H9 (cell line): ENCODE measurements around the gene PGM2L1. TPM values are rescaled to one million over a fixed set of nuclear protein-coding genes. Genes with fewer than 3 reads are reported as not detected.

Experiments
- DNase-seq: peaks from one replicate; pipeline ENCODE4 v3.0.0-alpha.2; 2017
- H2AFZ ChIP-seq: one replicate; pipeline ENCODE4 v1.6.1; 2013; ENCODE audit warnings: mild to moderate bottlenecking, low read length, control low read depth, moderate library complexity
- H2AK5ac ChIP-seq: 2 replicates; pipeline ENCODE4 v1.6.1; 2013; ENCODE audit warnings: low read length, control low read depth, mixed read lengths; ENCODE audit not compliant: insufficient read length
- H2BK120ac ChIP-seq: one replicate; pipeline ENCODE4 v1.6.1; 2013; ENCODE audit warnings: low read depth, mild to moderate bottlenecking, low read length, control low read depth, inconsistent platforms; ENCODE audit not compliant: poor library complexity, severe bottlenecking
- H2BK12ac ChIP-seq: 2 replicates; pipeline ENCODE4 v1.6.1; 2013; ENCODE audit warnings: low read length, control low read depth, mixed read lengths, low read depth; ENCODE audit not compliant: insufficient read length
- H2BK15ac ChIP-seq: 2 replicates; pipeline ENCODE4 v1.6.1; 2013; ENCODE audit warnings: low read depth, low read length, control low read depth
- H2BK20ac ChIP-seq: one replicate; pipeline ENCODE4 v1.6.1; 2013; ENCODE audit warnings: low read depth, mild to moderate bottlenecking, low read length, control low read depth, inconsistent platforms; ENCODE audit not compliant: poor library complexity, severe bottlenecking
- H2BK5ac ChIP-seq: 2 replicates; pipeline ENCODE4 v1.6.1; 2013; ENCODE audit warnings: low read length, control low read depth, mixed read lengths; ENCODE audit not compliant: insufficient read length
- H3K14ac ChIP-seq: 2 replicates; pipeline ENCODE4 v1.6.1; 2013; ENCODE audit warnings: low read length, control low read depth; ENCODE audit not compliant: insufficient read depth
- H3K18ac ChIP-seq: 2 replicates; pipeline ENCODE4 v1.6.1; 2013; ENCODE audit warnings: low read depth, mild to moderate bottlenecking, mixed read lengths, low read length, control low read depth; ENCODE audit not compliant: insufficient read length
- H3K23ac ChIP-seq: 2 replicates; pipeline ENCODE4 v1.6.1; 2013; ENCODE audit warnings: low read length, control low read depth, mixed read lengths, low read depth; ENCODE audit not compliant: insufficient read length
- H3K23me2 ChIP-seq: 2 replicates; pipeline ENCODE4 v1.6.1; 2013; ENCODE audit warnings: low read depth, mild to moderate bottlenecking, mixed read lengths, low read length, control low read depth; ENCODE audit not compliant: insufficient read length, poor library complexity, severe bottlenecking
- H3K27ac ChIP-seq: 2 replicates; pipeline ENCODE4 v1.5.1; 2013; ENCODE audit warnings: low read length, control low read depth, mixed read lengths, low read depth; ENCODE audit not compliant: insufficient read length
- H3K27me3 ChIP-seq: 2 replicates; pipeline ENCODE4 v1.6.1; 2013; ENCODE audit warnings: low read length, control low read depth, inconsistent platforms; ENCODE audit not compliant: insufficient read depth
- H3K4ac ChIP-seq: 2 replicates; pipeline ENCODE4 v1.6.1; 2013; ENCODE audit warnings: low read depth, mild to moderate bottlenecking, control low read depth, inconsistent platforms, low read length, moderate library complexity
- H3K4me1 ChIP-seq: 2 replicates; pipeline ENCODE4 v1.6.1; 2013; ENCODE audit warnings: low read length, control low read depth, inconsistent platforms; ENCODE audit not compliant: insufficient read depth
- H3K4me2 ChIP-seq: 2 replicates; pipeline ENCODE4 v1.6.1; 2013; ENCODE audit warnings: low read length, control low read depth, mixed read lengths; ENCODE audit not compliant: insufficient read length, insufficient read depth
- H3K56ac ChIP-seq: 2 replicates; pipeline ENCODE4 v1.6.1; 2013; ENCODE audit warnings: low read depth, mild to moderate bottlenecking, mixed read lengths, low read length, control low read depth; ENCODE audit not compliant: insufficient read length
- H3K79me1 ChIP-seq: 2 replicates; pipeline ENCODE4 v1.6.1; 2013; ENCODE audit warnings: low read depth, mild to moderate bottlenecking, moderate library complexity, low read length, control low read depth, inconsistent platforms; ENCODE audit not compliant: insufficient read depth, poor library complexity, severe bottlenecking
- H3K79me2 ChIP-seq: 2 replicates; pipeline ENCODE4 v1.6.1; 2013; ENCODE audit warnings: low read length, control low read depth, inconsistent platforms; ENCODE audit not compliant: insufficient read depth
- H3K9ac ChIP-seq: 2 replicates; pipeline ENCODE4 v1.6.1; 2013; ENCODE audit warnings: low read length, control low read depth, mixed read lengths; ENCODE audit not compliant: insufficient read length; ENCODE audit errors: extremely low read depth
- H3K9me3 ChIP-seq: one replicate; pipeline ENCODE4 v1.6.1; 2013; ENCODE audit warnings: low read depth, low read length, inconsistent platforms; ENCODE audit not compliant: control insufficient read depth
- H3T11ph ChIP-seq: one replicate; pipeline ENCODE4 v1.6.1; 2013; ENCODE audit warnings: mild to moderate bottlenecking, low read length, control low read depth, inconsistent platforms
- H4K20me1 ChIP-seq: one replicate; pipeline ENCODE4 v1.6.1; 2013; ENCODE audit not compliant: control insufficient read depth, insufficient read length, insufficient read depth
- H4K5ac ChIP-seq: 2 replicates; pipeline ENCODE4 v1.6.1; 2013; ENCODE audit warnings: low read depth, mild to moderate bottlenecking, mixed read lengths, low read length, control low read depth; ENCODE audit not compliant: insufficient read length
- H4K8ac ChIP-seq: replicated peaks from 2 replicates; pipeline ENCODE4 v1.6.1; 2013; ENCODE audit warnings: low read length, control low read depth, mixed read lengths, low read depth; ENCODE audit not compliant: insufficient read length
- H4K91ac ChIP-seq: 2 replicates; pipeline ENCODE4 v1.6.1; 2013; ENCODE audit warnings: low read depth, mild to moderate bottlenecking, moderate library complexity, mixed read lengths, low read length, control low read depth; ENCODE audit not compliant: insufficient read length
- H3K27ac Mint-ChIP-seq, 3 experiments: 2 replicates in 2 of 3; 3 replicates in 1 of 3; pipeline ENCODE4 v1.8.0; 2020 to 2021; ENCODE audit warnings: mixed read lengths in 3 of 3, mild to moderate bottlenecking in 1 of 3, moderate library complexity in 1 of 3
- H3K27me3 Mint-ChIP-seq: 2 replicates; pipeline ENCODE4 v1.8.0; 2021; ENCODE audit warnings: low read depth, mild to moderate bottlenecking, moderate library complexity, mixed read lengths
- H3K36me3 Mint-ChIP-seq, 3 experiments: 2 replicates in 2 of 3; 3 replicates in 1 of 3; pipeline ENCODE4 v1.8.0; 2020 to 2021; ENCODE audit warnings: low read depth in 3 of 3, mixed read lengths in 3 of 3; ENCODE audit not compliant: insufficient read depth in 1 of 3
- H3K4me1 Mint-ChIP-seq, 2 experiments: 2 replicates each; pipeline ENCODE4 v1.8.0; 2020; ENCODE audit warnings: mixed read lengths in 2 of 2
- H3K4me3 Mint-ChIP-seq, 2 experiments: 2 replicates in 1 of 2; 3 replicates in 1 of 2; pipeline ENCODE4 v1.8.0; 2020 to 2021; ENCODE audit warnings: mild to moderate bottlenecking in 2 of 2, mixed read lengths in 2 of 2, moderate library complexity in 1 of 2
- H3K9me3 Mint-ChIP-seq, 2 experiments: 2 replicates in 1 of 2; 3 replicates in 1 of 2; pipeline ENCODE4 v1.8.0; 2020; ENCODE audit warnings: mild to moderate bottlenecking in 2 of 2, mixed read lengths in 2 of 2, moderate library complexity in 1 of 2
- CTCF ChIP-seq: fragments of 200-600 bp; sonication (generic); conservative IDR thresholded peaks from 3 replicates; pipeline ENCODE4 v1.8.0; 2021; ENCODE audit warnings: antibody characterized with exemption, mild to moderate bottlenecking
- WGBS: extraction: QIAGEN DNeasy Blood & Tissue Kit; methylation state at CpG from one replicate; pipeline ENCODE4 v1.1.7; 2013; ENCODE audit warnings: missing lambda C conversion rate, low lambda C conversion rate, mixed read lengths; ENCODE audit not compliant: insufficient read length; ENCODE audit errors: extremely low coverage; 5-methylcytosine and 5-hydroxymethylcytosine counted together
- total RNA-seq: library from RNA; stranded (reverse); gene quantifications from 2 replicates; pipeline ENCODE4 v1.2.1, GENCODE V29; 2021

The PGM2L1 gene
- total RNA-seq, 1 experiment from 2014 or later: 16.9 TPM

DNA sequence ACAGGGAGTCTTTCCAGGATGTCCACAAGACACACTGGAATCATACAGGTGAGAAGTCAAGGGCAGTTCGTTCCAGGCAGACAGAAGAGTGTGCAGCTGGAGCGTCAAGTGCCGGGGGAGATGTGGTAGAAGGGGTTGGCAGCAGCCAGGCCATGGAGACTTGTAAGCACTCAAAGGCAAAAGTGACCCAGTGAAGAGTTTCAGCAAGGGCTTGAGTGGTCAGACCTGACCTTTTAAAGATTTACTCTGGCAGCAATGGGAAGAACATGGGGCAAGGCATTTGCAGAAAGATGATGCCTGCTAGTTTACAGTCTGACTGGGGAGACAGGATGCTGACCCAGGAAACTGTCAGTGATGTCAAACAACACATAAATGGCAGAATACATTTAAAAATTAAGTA is 115.8 kb downstream of the PGM2L1 start:
- Histone ChIP-seq H3K56ac (no peak overlapping the region), H2BK20ac (no peak overlapping the region), H3K4ac (no peak overlapping the region), H3K4me1 (no peaks in the 10 kb centered on the region), H3K27ac (no peak overlapping the region), H2BK120ac (no peak overlapping the region), H3K18ac (no peak overlapping the region), H3K14ac (no peak overlapping the region), H2BK5ac (no peak overlapping the region), H4K5ac (no peak overlapping the region), H2BK12ac (no peak overlapping the region), H3K79me2 (no peaks in the 10 kb centered on the region), H2BK15ac (no peak overlapping the region), H2AK5ac (no peak overlapping the region), H4K20me1 (no peaks in the 10 kb centered on the region), H3K23ac (no peak overlapping the region), H3T11ph (no peak overlapping the region), H3K4me2 (no peak overlapping the region), H2AFZ (no peak overlapping the region), H3K9ac (no peak overlapping the region), H4K91ac (no peak overlapping the region), H4K8ac (no peak overlapping the region), H3K9me3 (no peaks in the 10 kb centered on the region), H3K27me3 (no peaks in the 10 kb centered on the region), H3K79me1 (no peaks in the 10 kb centered on the region), H3K23me2 (no peaks in the 10 kb centered on the region)
- no CpG with 5 or more reads among the region's 3 CpGs for WGBS
- no peak overlapping the region for H3K27ac Mint-ChIP-seq
- no peak for DNase-seq
- H3K4me1 Mint-ChIP-seq: no peaks in the 10 kb centered on the region
- no peak for TF ChIP-seq CTCF
- no peak overlapping the region for H3K4me3 Mint-ChIP-seq
- H3K36me3 Mint-ChIP-seq: no peaks in the 10 kb centered on the region
- no peaks in the 10 kb centered on the region for H3K9me3 Mint-ChIP-seq
- H3K27me3 Mint-ChIP-seq: no peaks in the 10 kb centered on the region; the same call in 1 of the 2 replicates
